HG03025 (cell line): ENCODE measurements around the gene CTBP1.

Experiments
- ATAC-seq: cut with Tn5 transposase; IDR thresholded peaks from one replicate; pipeline ENCODE4 v1.9.1; 2021; ENCODE audit warnings: mild to moderate bottlenecking, moderate library complexity; ENCODE audit not compliant: unreplicated experiment, low FRiP score

The CTBP1 gene

DNA sequence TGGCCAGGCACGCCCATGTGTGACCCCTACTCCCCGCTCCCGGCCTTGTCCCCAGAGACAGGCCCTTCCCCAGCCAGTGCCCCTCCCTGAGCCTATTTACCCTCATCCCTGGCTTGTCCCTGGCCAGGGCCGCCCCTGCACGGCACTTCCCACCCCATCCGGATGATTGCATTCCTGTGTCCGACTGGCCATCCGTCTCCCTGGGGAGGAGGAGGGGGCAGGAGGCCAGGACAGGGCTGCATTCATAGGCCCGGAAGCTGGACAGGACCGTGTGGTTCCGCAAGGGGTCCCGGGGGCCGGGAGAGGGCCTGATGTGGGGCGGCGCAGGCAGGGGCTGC is 22.8 kb downstream of the CTBP1 start:
- ATAC-seq, result no peak

DNA sequence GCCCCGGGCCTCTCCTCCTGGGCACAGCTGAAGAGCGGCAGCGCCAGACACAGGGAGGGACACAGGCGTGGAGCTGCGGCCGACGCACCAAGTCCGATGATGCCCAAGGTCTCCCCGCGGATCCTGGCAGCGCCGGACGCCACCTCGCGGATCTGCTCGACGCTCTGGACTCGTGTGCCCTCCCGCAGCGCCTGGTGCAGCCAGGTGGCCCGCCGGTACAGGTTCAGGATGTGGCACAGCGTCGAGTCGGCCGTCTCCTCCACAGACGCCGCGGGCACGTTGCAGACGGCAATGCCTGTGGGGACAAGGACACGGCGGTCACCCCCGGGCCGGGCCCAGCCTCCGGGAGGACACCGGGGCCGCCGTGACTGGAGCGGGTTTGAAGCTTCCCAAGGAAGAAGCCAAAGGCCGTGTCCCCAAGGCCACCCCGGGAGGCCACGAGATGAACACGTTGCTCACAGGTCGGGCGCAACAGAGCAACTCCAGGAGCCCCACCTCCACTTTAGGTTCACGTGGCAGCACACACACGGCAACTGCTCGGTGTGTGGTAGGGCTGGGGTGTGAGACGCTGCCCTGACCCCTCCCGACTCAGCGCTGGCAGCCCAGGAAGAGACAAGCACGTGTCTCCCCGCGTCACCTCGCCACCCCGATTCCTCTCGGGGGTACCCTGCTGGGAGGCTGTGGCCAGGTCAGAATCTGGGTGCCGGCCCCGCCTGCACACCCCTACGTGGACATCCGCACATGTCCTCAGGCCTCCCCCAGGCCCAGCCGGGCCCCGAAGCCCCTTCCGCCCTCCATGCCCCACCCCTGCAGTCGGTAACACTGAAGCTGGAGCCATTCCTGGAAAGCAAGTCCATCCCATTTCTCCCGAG is 23.4 kb downstream of the CTBP1 start:
- no peak for ATAC-seq

GRCh38 chr4:1223841-1224809 is 24.8 kb downstream of the CTBP1 start:
- no peak for ATAC-seq

GRCh38 chr4:1222938-1223690 is 25.8 kb downstream of the CTBP1 start:
- no peak for ATAC-seq

GRCh38 chr4:1222036-1222789 is 26.7 kb downstream of the CTBP1 start:
- no peak for ATAC-seq

DNA sequence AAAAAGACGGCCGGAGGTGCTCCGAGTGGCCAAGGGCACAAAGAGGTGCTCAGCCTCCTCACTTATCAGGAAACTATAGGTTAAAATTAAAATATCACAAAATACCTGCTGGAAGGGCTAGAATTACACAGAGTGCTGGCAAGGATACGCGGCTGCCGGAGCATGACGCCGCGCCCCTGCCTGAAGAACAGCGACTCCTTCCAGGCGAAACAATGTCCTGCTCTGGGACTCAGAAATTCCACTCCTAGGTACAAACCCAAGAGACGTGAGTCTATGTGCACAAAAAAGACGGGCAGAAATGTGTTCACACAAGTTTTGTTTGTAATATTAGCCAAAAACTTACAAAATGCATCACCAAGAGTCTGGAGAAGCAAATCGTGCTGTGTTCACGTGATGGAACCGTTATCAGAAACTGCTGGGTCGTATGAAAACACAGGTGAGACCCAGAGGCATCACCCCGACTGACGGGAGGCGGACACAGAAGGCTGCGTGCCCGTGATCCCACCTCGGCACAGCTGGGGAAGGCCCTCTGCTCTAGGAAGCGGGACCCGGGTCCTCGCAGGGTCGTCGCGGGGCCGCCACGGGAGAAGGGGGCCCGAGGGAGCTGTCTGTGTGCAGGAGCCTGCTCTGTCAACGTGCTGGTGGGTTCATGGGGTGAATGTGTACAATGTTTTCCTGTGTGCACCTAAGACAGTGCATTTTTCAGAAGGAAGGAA is 27.6 kb downstream of the CTBP1 start:
- ATAC-seq, result no peak

GRCh38 chr4:1220566-1220965 is 28.4 kb downstream of the CTBP1 start:
- no peak for ATAC-seq

- no peak for ATAC-seq
Measured at GRCh38 chr4:1219566-1219950, 29.4 kb downstream of the CTBP1 start.

DNA sequence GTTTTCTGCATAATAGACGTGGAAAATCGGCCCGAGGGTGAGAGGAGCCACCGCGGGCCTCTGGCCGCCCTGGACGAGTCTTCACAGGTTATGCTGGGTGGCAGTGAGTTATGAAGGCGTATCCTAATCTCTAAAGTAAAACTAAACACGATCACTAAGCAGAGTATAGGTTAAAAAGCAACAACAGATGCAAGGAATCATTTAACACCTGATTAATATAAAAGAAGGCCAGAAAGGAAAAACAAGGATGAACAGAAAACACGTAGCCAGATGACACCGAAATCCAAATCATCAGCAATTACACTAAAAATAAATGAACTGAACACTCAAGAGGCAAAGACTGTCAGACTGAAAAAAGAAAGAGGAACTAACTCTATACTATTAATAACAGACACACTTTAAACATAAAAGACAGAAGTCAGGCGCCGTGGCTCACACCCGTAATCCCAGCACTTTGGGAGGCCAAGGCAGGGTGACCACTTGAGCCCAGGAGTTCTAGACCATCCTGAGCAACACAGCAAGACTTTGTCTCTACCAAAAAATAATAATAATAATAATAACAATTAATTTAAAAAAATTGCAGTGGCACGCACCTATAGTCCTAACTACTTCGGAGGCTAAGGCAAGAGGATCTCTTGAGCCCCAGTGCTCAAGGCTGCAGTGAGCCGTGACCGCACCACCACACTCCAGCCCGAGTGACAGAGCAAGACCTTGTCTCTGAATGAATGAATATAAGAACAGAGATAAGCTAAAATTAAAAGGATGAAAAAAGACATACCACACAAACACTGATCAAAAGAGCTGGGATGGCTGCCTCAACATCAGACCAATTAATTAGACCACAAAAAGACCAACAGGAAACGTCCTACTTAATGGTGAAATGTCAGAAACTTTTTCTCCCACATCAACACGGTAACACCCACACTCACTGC is 30.0 kb downstream of the CTBP1 start:
- ATAC-seq, result peak; percentile 51

DNA sequence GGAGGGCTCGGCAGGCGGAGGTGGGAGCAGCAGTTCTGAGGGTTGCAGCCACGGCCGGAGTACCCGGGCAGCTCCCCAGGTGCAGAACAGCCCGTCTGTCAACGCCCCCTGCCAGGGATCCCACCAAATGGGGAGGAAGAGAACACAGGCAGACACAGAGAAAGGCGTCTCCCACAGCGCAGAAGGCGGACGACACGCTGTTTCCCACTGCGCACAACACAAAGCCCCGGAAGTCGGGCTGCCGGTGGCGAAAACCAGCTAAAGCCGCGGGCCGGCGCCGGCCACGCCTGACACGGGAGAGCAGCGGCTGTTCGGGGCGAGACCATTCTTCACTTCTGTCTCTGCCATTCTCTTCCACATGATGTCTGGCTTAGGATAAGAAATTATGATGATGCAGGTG is 31.6 kb downstream of the CTBP1 start:
- ATAC-seq, result no peak

GRCh38 chr4:1216869-1217294 is 32.0 kb downstream of the CTBP1 start:
- ATAC-seq, result no peak

DNA sequence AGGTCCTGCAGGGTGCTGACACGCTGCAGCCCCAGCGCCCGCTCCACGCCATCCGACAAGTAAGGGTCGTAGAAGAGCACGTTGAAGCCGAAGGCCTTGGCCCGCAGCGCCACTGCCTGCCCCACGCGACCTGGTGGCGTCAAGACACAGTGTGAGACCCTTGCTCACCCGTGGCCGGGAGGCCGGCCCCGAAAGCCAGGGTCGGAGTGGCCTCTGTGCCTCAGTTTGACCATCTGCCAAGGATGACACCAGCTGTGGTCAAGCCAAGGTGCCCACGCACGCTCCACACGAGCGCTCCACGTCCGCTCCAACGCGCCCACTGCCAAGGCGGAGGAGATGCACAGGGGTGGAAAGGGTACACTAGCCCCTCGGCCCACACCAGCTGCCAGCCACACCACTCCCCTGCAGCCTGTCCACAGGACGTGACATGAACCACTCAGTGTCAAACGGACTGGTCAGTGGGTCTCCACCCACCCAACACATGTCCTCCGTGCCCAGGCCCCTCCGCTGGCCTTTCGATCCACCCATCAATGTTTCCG is 32.8 kb downstream of the CTBP1 start:
- ATAC-seq, result no peak

DNA sequence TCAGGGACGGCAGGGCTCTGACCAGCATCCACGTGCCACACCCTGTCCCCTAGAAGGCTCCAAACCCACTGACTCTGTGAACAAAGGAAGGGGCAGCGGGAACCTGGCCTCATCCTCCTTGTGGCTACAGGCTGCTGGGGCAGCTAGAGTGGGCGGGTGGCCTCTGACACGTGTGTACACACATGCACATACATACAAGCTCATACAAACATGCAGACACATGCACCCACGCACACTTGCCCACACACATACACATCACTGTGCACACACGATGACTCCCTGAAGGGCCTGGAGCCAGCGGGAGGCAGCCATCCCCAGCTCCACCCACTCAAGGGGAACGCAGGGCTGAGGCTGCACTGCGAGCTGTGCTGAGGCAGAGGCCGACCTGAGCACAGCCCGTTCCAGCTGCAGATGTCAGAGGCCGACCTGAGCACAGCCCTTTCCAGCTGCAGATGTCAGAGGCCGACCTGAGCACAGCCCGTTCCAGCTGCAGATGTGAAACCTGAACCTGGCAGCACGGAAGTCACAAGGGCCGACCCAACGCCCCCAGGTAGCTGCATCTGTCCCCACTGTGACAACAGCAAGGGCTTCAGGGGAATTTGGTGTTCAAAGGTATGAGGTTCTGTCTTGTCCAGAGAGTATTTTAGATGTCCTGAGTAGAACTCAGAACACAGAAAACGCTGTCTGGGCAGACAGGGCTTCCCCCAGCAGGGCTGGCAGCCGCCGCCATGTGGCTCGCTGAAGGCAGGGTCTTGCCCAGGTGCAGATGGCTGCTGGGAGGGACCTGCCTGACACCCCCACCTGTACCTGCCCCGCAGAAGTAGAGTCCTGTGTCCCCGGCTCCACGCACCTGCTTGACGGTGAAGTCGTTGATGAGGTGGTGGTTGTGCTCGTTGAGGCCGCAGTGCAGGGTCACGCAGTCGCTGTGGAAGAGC is 33.5 kb downstream of the CTBP1 start:
- peak; percentile 70 for ATAC-seq

GRCh38 chr4:1214101-1215095 is 34.5 kb downstream of the CTBP1 start:
- no peak for ATAC-seq

GRCh38 chr4:1213336-1213995 is 35.5 kb downstream of the CTBP1 start:
- no peak for ATAC-seq
